ENCODE results near the gene RNF125. TPM values are rescaled to one million over a fixed set of nuclear protein-coding genes. Genes with fewer than 3 reads are reported as not detected.

RNF125 gene
- 10 to 100 TPM in 2 of 5 donors, 1 to 10 TPM in 2, not detected in 1; 3.0 to 50.2 (median 11.2) TPM for total RNA-seq
- 1 to 10 TPM; 1.1 to 1.4 (median 1.2) TPM for polyA plus RNA-seq
- long read RNA-seq, donor 1, full-length matches to known transcripts, result 1 of 1 reads
- long read RNA-seq, donor 1, partial matches to known transcripts, result 0 of 1 reads
- long read RNA-seq, donor 1, other reads (novel, unspliced or antisense), result 0 of 1 reads
- long read RNA-seq, donor 2, full-length matches to known transcripts, result 3 of 3 reads
- long read RNA-seq, donor 2, partial matches to known transcripts, result 0 of 3 reads
- long read RNA-seq, donor 2, other reads (novel, unspliced or antisense), result 0 of 3 reads
- long read RNA-seq, donor 3, full-length matches to known transcripts, result 3 of 3 reads
- long read RNA-seq, donor 3, partial matches to known transcripts, result 0 of 3 reads
- long read RNA-seq, donor 3, other reads (novel, unspliced or antisense), result 0 of 3 reads
- long read RNA-seq, donor 4, result 0 reads
- long read RNA-seq, donor 5, result 0 reads
- long read RNA-seq, donor 6, full-length matches to known transcripts, result 4 of 4 reads
- long read RNA-seq, donor 6, partial matches to known transcripts, result 0 of 4 reads
- long read RNA-seq, donor 6, other reads (novel, unspliced or antisense), result 0 of 4 reads
- long read RNA-seq, donor 7, full-length matches to known transcripts, result 3 of 3 reads
- long read RNA-seq, donor 7, partial matches to known transcripts, result 0 of 3 reads
- long read RNA-seq, donor 7, other reads (novel, unspliced or antisense), result 0 of 3 reads
- long read RNA-seq, donor 8, result 0 reads
- long read RNA-seq, donor 9, full-length matches to known transcripts, result 1 of 1 reads
- long read RNA-seq, donor 9, partial matches to known transcripts, result 0 of 1 reads
- long read RNA-seq, donor 9, other reads (novel, unspliced or antisense), result 0 of 1 reads
- long read RNA-seq, donor 10, result 0 reads

GRCh38 chr18:32018331-32019250, at the start of gene RNF125:
TSS of gene RNF125 (plus strand) at chr18:32018825. CDS start at chr18:32018864, 39 bp downstream.
- 0 to 2% (median 0%) methylated on average over 30 to 66 of the region's 66 CpGs for WGBS, 5 donors
- no peaks in the 10 kb centered on the region for H3K9me3 ChIP-seq
- peaks cover 5 to 58% (median 29%) of the 10 kb centered on the region in 4 donors for H3K4me1 ChIP-seq
- no peaks in the 10 kb centered on the region for H3K27me3 ChIP-seq
- peak within 1 kb of the TSS; percentile 47 to 76 (median 61) for H3K4me3 ChIP-seq
- TF ChIP-seq POLR2AphosphoS5 (IDR thresholded peaks at IDR 0.05) (peak; percentile 2 to 73 (median 67)), EP300 (IDR thresholded peaks at IDR 0.05) (no peak), CTCF (IDR thresholded peaks at IDR 0.05) (peak in 1 of 7 experiments; percentile 9), POLR2A (IDR thresholded peaks at IDR 0.05) (peak in 1 of 4 donors; percentile 41)
- intact Hi-C loops (cut with DNase I; ENCODE audit: low total_unique reads), result no loop called here
- H3K27ac ChIP-seq, result peak within 1 kb of the TSS; percentile 62 to 89 (median 83)
- peak; percentile 84 to 94 for DNase-seq
- no peaks in the 10 kb centered on the region for H3K36me3 ChIP-seq

- TF ChIP-seq POLR2A (IDR thresholded peaks at IDR 0.05) (no peak), POLR2AphosphoS5 (IDR thresholded peaks at IDR 0.05) (no peak), CTCF (IDR thresholded peaks at IDR 0.05) (no peak), EP300 (IDR thresholded peaks at IDR 0.05) (no peak)
- H3K9me3 ChIP-seq, result peaks cover 10 to 30% (median 23%) of the 10 kb centered on the region in 4 donors
- H3K4me1 ChIP-seq, result no peaks in the 10 kb centered on the region
- WGBS, 5 donors, result 56 to 73% (median 70%) methylated on average over 3 of the region's 3 CpGs
- no peak overlapping the region for H3K27ac ChIP-seq
- H3K36me3 ChIP-seq, result no peaks in the 10 kb centered on the region
- intact Hi-C loops (cut with DNase I; ENCODE audit: low total_unique reads), result no loop called here
- H3K4me3 ChIP-seq, result no peak overlapping the region
- H3K27me3 ChIP-seq, result no peaks in the 10 kb centered on the region
- DNase-seq, result no peak
These were observed 48.0 kb upstream of the RNF125 start for GRCh38 chr18:31970617-31971016.

- TF ChIP-seq POLR2AphosphoS5 (IDR thresholded peaks at IDR 0.05) (no peak), CTCF (IDR thresholded peaks at IDR 0.05) (no peak), POLR2A (IDR thresholded peaks at IDR 0.05) (no peak)
- 79 to 98% (median 97%) methylated on average over 4 of the region's 4 CpGs for WGBS, 5 donors
- no peak overlapping the region for H3K27ac ChIP-seq
- H3K9me3 ChIP-seq, result peaks cover 16 to 42% (median 33%) of the 10 kb centered on the region in 4 donors
- no peaks in the 10 kb centered on the region for H3K36me3 ChIP-seq
- H3K4me3 ChIP-seq, result no peak overlapping the region
- no peaks in the 10 kb centered on the region for H3K4me1 ChIP-seq
- intact Hi-C loops (cut with DNase I; ENCODE audit: low total_unique reads), result no loop called here
- H3K27me3 ChIP-seq, result no peaks in the 10 kb centered on the region
- DNase-seq, result no peak
These were observed 44.6 kb upstream of the RNF125 start for GRCh38 chr18:31973929-31974546.

All from stomach (tissue), 19 donors.